ENCODE data around the gene CHN1.

- no peak for TF ChIP-seq POLR2AphosphoS5 (IDR thresholded peaks at IDR 0.05; ENCODE audit: low read depth, low read length)
- TF ChIP-seq POLR2A (IDR thresholded peaks at IDR 0.05; ENCODE audit: low read depth, low read length), result no peak
Observed at GRCh38 chr2:174796319-174796771, 208.8 kb downstream of the CHN1 start.
